OCI-LY1 (cell line): ENCODE measurements around the gene LAMC2.

Experiments used
- EZH2 ChIP-seq: fragments of 200-600 bp; sonication (generic), shearing (Covaris generic); IDR thresholded peaks from 2 replicates; pipeline ENCODE4 v1.8.0; 2017; ENCODE audit warnings: borderline replicate concordance, mixed run types, mild to moderate bottlenecking, antibody characterized with exemption, low read length, moderate library complexity, mixed read lengths
- TF ChIP-seq, protein P1 (sequence below): fragments of 200-600 bp; sonication (generic), shearing (Covaris generic); IDR thresholded peaks from 2 replicates; pipeline ENCODE4 v1.5.1; 2017; ENCODE audit warnings: mild to moderate bottlenecking, antibody characterized with exemption, low read length, moderate library complexity, mixed read lengths

DNA sequence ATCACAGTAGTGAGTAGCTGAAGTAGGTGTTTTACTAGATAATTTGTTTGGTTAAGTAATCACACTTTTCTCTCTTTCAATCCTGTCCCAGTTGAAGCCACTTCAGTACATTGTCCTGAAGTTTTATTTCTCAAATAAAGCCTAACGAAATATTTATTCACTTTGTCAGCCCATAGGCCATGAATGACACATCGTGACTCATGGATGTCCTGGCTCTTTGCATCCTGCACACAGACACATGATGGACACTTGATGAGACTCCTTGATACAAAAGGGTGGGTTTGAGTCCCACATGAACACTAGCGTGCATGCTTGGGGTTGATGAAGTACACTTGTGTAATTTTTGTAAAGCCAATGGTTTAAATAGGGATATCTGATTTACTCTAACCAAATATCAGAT is 22.7 kb upstream of the LAMC2 start:
- TF ChIP-seq, protein P1, sequence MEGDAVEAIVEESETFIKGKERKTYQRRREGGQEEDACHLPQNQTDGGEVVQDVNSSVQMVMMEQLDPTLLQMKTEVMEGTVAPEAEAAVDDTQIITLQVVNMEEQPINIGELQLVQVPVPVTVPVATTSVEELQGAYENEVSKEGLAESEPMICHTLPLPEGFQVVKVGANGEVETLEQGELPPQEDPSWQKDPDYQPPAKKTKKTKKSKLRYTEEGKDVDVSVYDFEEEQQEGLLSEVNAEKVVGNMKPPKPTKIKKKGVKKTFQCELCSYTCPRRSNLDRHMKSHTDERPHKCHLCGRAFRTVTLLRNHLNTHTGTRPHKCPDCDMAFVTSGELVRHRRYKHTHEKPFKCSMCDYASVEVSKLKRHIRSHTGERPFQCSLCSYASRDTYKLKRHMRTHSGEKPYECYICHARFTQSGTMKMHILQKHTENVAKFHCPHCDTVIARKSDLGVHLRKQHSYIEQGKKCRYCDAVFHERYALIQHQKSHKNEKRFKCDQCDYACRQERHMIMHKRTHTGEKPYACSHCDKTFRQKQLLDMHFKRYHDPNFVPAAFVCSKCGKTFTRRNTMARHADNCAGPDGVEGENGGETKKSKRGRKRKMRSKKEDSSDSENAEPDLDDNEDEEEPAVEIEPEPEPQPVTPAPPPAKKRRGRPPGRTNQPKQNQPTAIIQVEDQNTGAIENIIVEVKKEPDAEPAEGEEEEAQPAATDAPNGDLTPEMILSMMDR, result no peak
- TF ChIP-seq EZH2, result no peak
